ENCODE data around the gene KLHL25.

KLHL25 gene

GRCh38 chr15:85749261-85750151, 45.2 kb downstream of the KLHL25 start:
- no peak overlapping the region for H3K4me3 ChIP-seq (ENCODE audit: low read depth, low read length)

- no peak overlapping the region for H3K4me3 ChIP-seq (ENCODE audit: low read depth, low read length)
Measured at GRCh38 chr15:85748729-85749128, 46.0 kb downstream of the KLHL25 start.

- H3K4me3 ChIP-seq (ENCODE audit: low read depth, low read length) = no peak overlapping the region
Measured at GRCh38 chr15:85748176-85748575, 46.5 kb downstream of the KLHL25 start.

- H3K4me3 ChIP-seq (ENCODE audit: low read depth, low read length) = no peak overlapping the region
Measured at GRCh38 chr15:85746641-85747040, 48.1 kb downstream of the KLHL25 start.

- H3K4me3 ChIP-seq (ENCODE audit: low read depth, low read length) = no peak overlapping the region
Measured at GRCh38 chr15:85745525-85746150, 49.1 kb downstream of the KLHL25 start.

GRCh38 chr15:85745023-85745422, 49.7 kb downstream of the KLHL25 start:
- H3K4me3 ChIP-seq (ENCODE audit: low read depth, low read length) = no peak overlapping the region

- H3K4me3 ChIP-seq (ENCODE audit: low read depth, low read length) = no peak overlapping the region
Measured at GRCh38 chr15:85744579-85744978, 50.1 kb downstream of the KLHL25 start.

GRCh38 chr15:85743392-85744055, 51.2 kb downstream of the KLHL25 start:
- H3K4me3 ChIP-seq (ENCODE audit: low read depth, low read length) = no peak overlapping the region

- H3K4me3 ChIP-seq (ENCODE audit: low read depth, low read length) = no peak overlapping the region
Measured at GRCh38 chr15:85742186-85742821, 52.4 kb downstream of the KLHL25 start.

GRCh38 chr15:85741662-85742061, 53.1 kb downstream of the KLHL25 start:
- H3K4me3 ChIP-seq (ENCODE audit: low read depth, low read length) = no peak overlapping the region

GRCh38 chr15:85741021-85741421, 53.7 kb downstream of the KLHL25 start:
- no peak overlapping the region for H3K4me3 ChIP-seq (ENCODE audit: low read depth, low read length)

GRCh38 chr15:85737061-85737460, 57.7 kb downstream of the KLHL25 start:
- no peak overlapping the region for H3K4me3 ChIP-seq (ENCODE audit: low read depth, low read length)

GRCh38 chr15:85733416-85733815, 61.3 kb downstream of the KLHL25 start:
- H3K4me3 ChIP-seq (ENCODE audit: low read depth, low read length) = no peak overlapping the region

GRCh38 chr15:85730001-85730820, 64.5 kb downstream of the KLHL25 start:
- no peak overlapping the region for H3K4me3 ChIP-seq (ENCODE audit: low read depth, low read length)

- no peak overlapping the region for H3K4me3 ChIP-seq (ENCODE audit: low read depth, low read length)
Measured at GRCh38 chr15:85727068-85727467, 67.7 kb downstream of the KLHL25 start.

GRCh38 chr15:85726454-85726853, 68.3 kb downstream of the KLHL25 start:
- no peak overlapping the region for H3K4me3 ChIP-seq (ENCODE audit: low read depth, low read length)

- no peak overlapping the region for H3K4me3 ChIP-seq (ENCODE audit: low read depth, low read length)
Measured at GRCh38 chr15:85725564-85725963, 69.2 kb downstream of the KLHL25 start.

GRCh38 chr15:85725019-85725418, 69.7 kb downstream of the KLHL25 start:
- H3K4me3 ChIP-seq (ENCODE audit: low read depth, low read length) = no peak overlapping the region

GRCh38 chr15:85723960-85724945, 70.5 kb downstream of the KLHL25 start:
- H3K4me3 ChIP-seq (ENCODE audit: low read depth, low read length) = no peak overlapping the region
